ENCODE measurements around the gene SPATA18. TPM values are rescaled to one million over a fixed set of nuclear protein-coding genes. Genes with fewer than 3 reads are reported as not detected.

Gene SPATA18
- 1 to 10 TPM in 3 of 4 donors, under 1 TPM in 1; 0.30 to 6.3 (median 4.3) TPM for total RNA-seq

- peak within 1 kb of the TSS in 1 of 4 donors; percentile 48 for H3K27ac ChIP-seq
- DNase-seq (ENCODE audit: low spot score in 2 of 2) = no peak
- H3K9me3 ChIP-seq = peaks cover 0 to 8% (median 0%) of the 10 kb centered on the region in 4 donors
- peaks cover 0 to 53% of the 10 kb centered on the region in 2 donors for H3K27me3 ChIP-seq
- TF ChIP-seq EP300 (IDR thresholded peaks at IDR 0.05) (no peak), POLR2A (IDR thresholded peaks at IDR 0.05) (no peak), CTCF (IDR thresholded peaks at IDR 0.05) (no peak)
- 2 to 6% methylated on average over 20 to 44 of the region's 44 CpGs for WGBS, 2 donors
- H3K4me1 ChIP-seq = peaks cover 0 to 16% (median 0%) of the 10 kb centered on the region in 4 donors
- peak within 1 kb of the TSS; percentile 15 to 58 (median 41) for H3K4me3 ChIP-seq
- H3K36me3 ChIP-seq = no peaks in the 10 kb centered on the region
Measured at GRCh38 chr4:52051213-52051614, at the start of gene SPATA18. Gene SPATA18 (plus strand): TSS chr4:52051304. CDS start chr4:52051705, 401 bp downstream.

- TF ChIP-seq CTCF (IDR thresholded peaks at IDR 0.05) = no peak
- TF ChIP-seq EP300 (IDR thresholded peaks at IDR 0.05) = no peak
- no peak for TF ChIP-seq POLR2A (IDR thresholded peaks at IDR 0.05)
- 91 to 97% methylated on average over 2 of the region's 2 CpGs for WGBS, 2 donors
- no peak overlapping the region for H3K4me3 ChIP-seq
- no peak overlapping the region for H3K27ac ChIP-seq
- no peaks in the 10 kb centered on the region for H3K9me3 ChIP-seq
- H3K27me3 ChIP-seq = no peaks in the 10 kb centered on the region
- H3K4me1 ChIP-seq = no peaks in the 10 kb centered on the region
- peaks cover 0 to 4% (median 0%) of the 10 kb centered on the region in 3 donors for H3K36me3 ChIP-seq
- no peak for DNase-seq (ENCODE audit: low spot score in 2 of 2)
Measured at GRCh38 chr4:52001616-52002015, 49.5 kb upstream of the SPATA18 start.

- Histone ChIP-seq H3K4me3 (no peak overlapping the region), H3K27ac (no peak overlapping the region), H3K4me1 (no peaks in the 10 kb centered on the region), H3K36me3 (no peaks in the 10 kb centered on the region), H3K27me3 (no peaks in the 10 kb centered on the region), H3K9me3 (no peaks in the 10 kb centered on the region)
- no peak for DNase-seq (ENCODE audit: low spot score in 2 of 2)
- TF ChIP-seq EP300 (IDR thresholded peaks at IDR 0.05) (no peak), CTCF (IDR thresholded peaks at IDR 0.05) (no peak), POLR2A (IDR thresholded peaks at IDR 0.05) (no peak)
Measured at GRCh38 chr4:52004414-52004813, 46.7 kb upstream of the SPATA18 start.

- TF ChIP-seq EP300 (IDR thresholded peaks at IDR 0.05) = no peak
- no peak for TF ChIP-seq CTCF (IDR thresholded peaks at IDR 0.05)
- TF ChIP-seq POLR2A (IDR thresholded peaks at IDR 0.05) = no peak
- H3K4me1 ChIP-seq = no peaks in the 10 kb centered on the region
Measured at GRCh38 chr4:52005604-52006273, 45.4 kb upstream of the SPATA18 start.

GRCh38 chr4:52006887-52007286 is 44.2 kb upstream of the SPATA18 start:
- no peaks in the 10 kb centered on the region for H3K27me3 ChIP-seq
- WGBS, 2 donors = 94 to 95% methylated on average over 4 of the region's 4 CpGs
- no peak overlapping the region for H3K4me3 ChIP-seq
- DNase-seq (ENCODE audit: low spot score in 2 of 2) = no peak
- TF ChIP-seq POLR2A (IDR thresholded peaks at IDR 0.05) = no peak
- no peak for TF ChIP-seq EP300 (IDR thresholded peaks at IDR 0.05)
- no peak for TF ChIP-seq CTCF (IDR thresholded peaks at IDR 0.05)
- no peaks in the 10 kb centered on the region for H3K9me3 ChIP-seq
- H3K36me3 ChIP-seq = peaks cover 0 to 20% (median 0%) of the 10 kb centered on the region in 3 donors
- H3K4me1 ChIP-seq = no peaks in the 10 kb centered on the region
- H3K27ac ChIP-seq = no peak overlapping the region

More at GRCh38 chr4:52005604-52006273, 45.4 kb upstream of the SPATA18 start:
- Histone ChIP-seq H3K27ac (no peak overlapping the region), H3K36me3 (peaks cover 0 to 8% (median 0%) of the 10 kb centered on the region in 3 donors), H3K9me3 (no peaks in the 10 kb centered on the region), H3K27me3 (no peaks in the 10 kb centered on the region), H3K4me3 (no peak overlapping the region)
- DNase-seq (ENCODE audit: low spot score in 2 of 2) = no peak
- WGBS, 2 donors = 91 to 92% methylated on average over 2 of the region's 2 CpGs

All from tibial nerve (tissue), 4 donors.